ENCODE results near the gene OBSCN. TPM values are rescaled to one million over a fixed set of nuclear protein-coding genes. Genes with fewer than 3 reads are reported as not detected.

The OBSCN gene
- total and polyA plus RNA-seq, 2 donors (not counting 3 experiments of a cell fraction or from before 2014, with no cell fraction given): 1.5 to 2.9 TPM

DNA sequence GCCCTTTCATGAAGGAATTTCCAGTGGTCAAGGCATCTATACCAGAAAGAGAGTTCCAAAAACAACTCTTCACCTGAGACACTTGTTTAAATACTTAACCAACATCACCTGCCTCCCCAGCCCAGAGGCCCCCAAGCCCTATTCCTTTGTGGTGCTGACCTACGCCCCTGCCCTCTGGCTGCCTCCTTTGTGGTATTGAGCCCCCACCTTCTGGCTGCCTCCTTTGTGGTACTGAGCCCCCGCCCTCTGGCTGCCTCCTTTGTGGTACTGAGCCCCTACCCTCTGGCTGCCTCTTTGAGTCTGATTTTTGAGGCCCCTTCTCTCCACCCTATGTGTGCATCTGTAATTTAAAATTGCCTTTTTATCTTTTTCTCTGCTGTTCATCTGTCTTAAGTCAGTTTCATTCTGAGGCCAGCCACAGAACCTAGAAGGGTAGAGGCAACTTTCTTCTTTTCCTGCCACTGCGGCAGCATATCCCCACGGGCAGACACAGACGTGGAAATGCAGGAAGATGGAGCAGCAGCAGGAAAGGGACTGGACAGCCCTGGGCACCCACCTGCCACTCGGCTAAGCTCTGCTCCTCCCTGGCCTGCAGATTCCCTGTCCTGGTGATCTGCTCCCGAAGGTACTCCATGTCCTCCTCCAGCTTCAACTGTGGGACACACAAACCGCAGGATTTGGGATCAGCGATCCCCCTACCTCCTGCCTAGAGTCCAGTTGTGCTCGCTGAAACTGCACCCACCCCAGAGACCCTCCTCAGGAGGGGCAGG, 205.6 kb downstream of the OBSCN start:
- BruUV-seq (replicated peaks): no TSS peak
- H3K4me1 ChIP-seq (ENCODE audit: control insufficient read depth, extremely low read depth, insufficient read depth, low read length): no peaks in the 10 kb centered on the region
- no peaks in the 10 kb centered on the region for H4K20me1 ChIP-seq (replicated peaks; ENCODE audit: control insufficient read depth, extremely low read depth, insufficient read depth, low read length)
- FAIRE-seq (no peak), DNase-seq (ENCODE audit: low read depth, low spot score) (no peak)
- H3K4me2 ChIP-seq (ENCODE audit: insufficient read depth, low read length): no peak overlapping the region
- no peak overlapping the region for H3K4me3 ChIP-seq (replicated peaks in 1 of 3; ENCODE audit: insufficient read depth in 1 of 3, low read depth in 1 of 3, low read length in 3 of 3)
- no peak overlapping the region for H3K9ac ChIP-seq (replicated peaks; ENCODE audit: extremely low read depth, insufficient read depth, low read length)
- dilution Hi-C loops (cut with MboI; ENCODE audit: extremely low pct_ligation_motif_present, low sequenced_read_pairs): no loop called here
- peaks cover 29 to 32% of the 10 kb centered on the region in 2 experiments for H3K27me3 ChIP-seq (ENCODE audit: control insufficient read depth in 2 of 2, insufficient read depth in 2 of 2, low read length in 2 of 2)
- no peaks in the 10 kb centered on the region for H3K36me3 ChIP-seq (ENCODE audit: control insufficient read depth in 2 of 2, extremely low read depth in 1 of 2, insufficient read depth in 2 of 2, low read length in 2 of 2)
- no peak overlapping the region for H2AFZ ChIP-seq (ENCODE audit: low read depth, low read length)
- no peak overlapping the region for H3K27ac ChIP-seq (ENCODE audit: insufficient read depth, low read depth, low read length)
- TF ChIP-seq POLR2A (IDR thresholded peaks at IDR 0.05; ENCODE audit: low read depth, low read length): no peak
- no peak for TF ChIP-seq MYC (IDR thresholded peaks at IDR 0.05; ENCODE audit: low read depth, low read length)
- no peak for TF ChIP-seq EZH2 (IDR thresholded peaks at IDR 0.05; ENCODE audit: borderline replicate concordance, low read depth, low read length, severe bottlenecking)
- TF ChIP-seq, protein P1, sequence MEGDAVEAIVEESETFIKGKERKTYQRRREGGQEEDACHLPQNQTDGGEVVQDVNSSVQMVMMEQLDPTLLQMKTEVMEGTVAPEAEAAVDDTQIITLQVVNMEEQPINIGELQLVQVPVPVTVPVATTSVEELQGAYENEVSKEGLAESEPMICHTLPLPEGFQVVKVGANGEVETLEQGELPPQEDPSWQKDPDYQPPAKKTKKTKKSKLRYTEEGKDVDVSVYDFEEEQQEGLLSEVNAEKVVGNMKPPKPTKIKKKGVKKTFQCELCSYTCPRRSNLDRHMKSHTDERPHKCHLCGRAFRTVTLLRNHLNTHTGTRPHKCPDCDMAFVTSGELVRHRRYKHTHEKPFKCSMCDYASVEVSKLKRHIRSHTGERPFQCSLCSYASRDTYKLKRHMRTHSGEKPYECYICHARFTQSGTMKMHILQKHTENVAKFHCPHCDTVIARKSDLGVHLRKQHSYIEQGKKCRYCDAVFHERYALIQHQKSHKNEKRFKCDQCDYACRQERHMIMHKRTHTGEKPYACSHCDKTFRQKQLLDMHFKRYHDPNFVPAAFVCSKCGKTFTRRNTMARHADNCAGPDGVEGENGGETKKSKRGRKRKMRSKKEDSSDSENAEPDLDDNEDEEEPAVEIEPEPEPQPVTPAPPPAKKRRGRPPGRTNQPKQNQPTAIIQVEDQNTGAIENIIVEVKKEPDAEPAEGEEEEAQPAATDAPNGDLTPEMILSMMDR (IDR thresholded peaks at IDR 0.05; ENCODE audit: extremely low read depth in 1 of 2, insufficient read depth in 1 of 2, low read depth in 1 of 2, low read length in 2 of 2): no peak
- TF ChIP-seq GATA2 (IDR thresholded peaks at IDR 0.05; ENCODE audit: insufficient read depth, insufficient read length, low read depth, low read length): no peak
- TF ChIP-seq POLR2AphosphoS5 (IDR thresholded peaks at IDR 0.05; ENCODE audit: insufficient read depth, low read depth, low read length): no peak
- TF ChIP-seq FOS (IDR thresholded peaks at IDR 0.05; ENCODE audit: borderline replicate concordance, insufficient read depth, low read length): no peak
- TF ChIP-seq JUN (IDR thresholded peaks at IDR 0.05; ENCODE audit: borderline replicate concordance, insufficient read depth, insufficient read length, low read depth): no peak
- no peaks in the 10 kb centered on the region for H3K79me2 ChIP-seq (ENCODE audit: control insufficient read depth, insufficient read depth, low read length)
- POLR2A ChIA-PET: no interaction called here
- H3K9me3 ChIP-seq (replicated peaks; ENCODE audit: control insufficient read depth, insufficient read depth, low read length): no peaks in the 10 kb centered on the region
- intact Hi-C loops (cut with micrococcal nuclease): no loop called here
- CTCF ChIA-PET: no interaction called here
- no peaks in the 10 kb centered on the region for H3K9me1 ChIP-seq (replicated peaks; ENCODE audit: control insufficient read depth, extremely low read depth, insufficient read depth, low read length)
